ENCODE data around the gene HPN. TPM values are rescaled to one million over a fixed set of nuclear protein-coding genes. Genes with fewer than 3 reads are reported as not detected.

The HPN gene
- total and polyA plus RNA-seq, 10 donors, result 0.86 to 4.3 (median 2.2) TPM

- TF ChIP-seq POLR2A (IDR thresholded peaks at IDR 0.05) (no peak), POLR2AphosphoS5 (IDR thresholded peaks at IDR 0.05) (no peak), CTCF (IDR thresholded peaks at IDR 0.05 in 8 of 11, conservative IDR thresholded peaks at IDR 0.05 in 3 of 11) (no peak)
- no peaks in the 10 kb centered on the region for H3K4me1 ChIP-seq
- WGBS, 5 donors, result 44 to 100% (median 58%) methylated on average over 1 to 2 of the region's 2 CpGs
- H3K9me3 ChIP-seq, result no peaks in the 10 kb centered on the region
- DNase-seq, result no peak
- intact Hi-C loops (cut with DNase I; ENCODE audit: low total_unique reads), result no loop called here
- H3K36me3 ChIP-seq, result no peaks in the 10 kb centered on the region
- H3K27me3 ChIP-seq (replicated peaks in 1 of 7), result peaks cover 0 to 16% (median 0%) of the 10 kb centered on the region in 7 donors
- H3K4me3 ChIP-seq, result no peak overlapping the region
- H3K27ac ChIP-seq, result no peak overlapping the region
These were observed 65.5 kb downstream of the HPN start for GRCh38 chr19:35106898-35107541.

GRCh38 chr19:35107545-35107944 lies 66.0 kb downstream of the HPN start:
- H3K9me3 ChIP-seq, result no peaks in the 10 kb centered on the region
- 17 to 49% (median 34%) methylated on average over 2 to 5 of the region's 5 CpGs for WGBS, 5 donors
- no peak for TF ChIP-seq CTCF (IDR thresholded peaks at IDR 0.05 in 8 of 11, conservative IDR thresholded peaks at IDR 0.05 in 3 of 11)
- no peak for TF ChIP-seq POLR2A (IDR thresholded peaks at IDR 0.05)
- TF ChIP-seq POLR2AphosphoS5 (IDR thresholded peaks at IDR 0.05), result no peak
- no peaks in the 10 kb centered on the region for H3K4me1 ChIP-seq
- peaks cover 0 to 19% (median 0%) of the 10 kb centered on the region in 7 donors for H3K27me3 ChIP-seq (replicated peaks in 1 of 7)
- DNase-seq, result no peak
- no peaks in the 10 kb centered on the region for H3K36me3 ChIP-seq
- intact Hi-C loops (cut with DNase I; ENCODE audit: low total_unique reads), result no loop called here
- H3K27ac ChIP-seq, result no peak overlapping the region
- no peak overlapping the region for H3K4me3 ChIP-seq

GRCh38 chr19:35108730-35109129 lies 67.2 kb downstream of the HPN start:
- intact Hi-C loops (cut with DNase I; ENCODE audit: low total_unique reads), result no loop called here
- peaks cover 0 to 19% (median 0%) of the 10 kb centered on the region in 7 donors for H3K27me3 ChIP-seq (replicated peaks in 1 of 7)
- WGBS, 5 donors, result 81 to 89% (median 83%) methylated on average over 11 of the region's 11 CpGs
- DNase-seq, result no peak
- H3K4me1 ChIP-seq, result no peaks in the 10 kb centered on the region
- TF ChIP-seq POLR2A (IDR thresholded peaks at IDR 0.05) (no peak), CTCF (IDR thresholded peaks at IDR 0.05 in 8 of 11, conservative IDR thresholded peaks at IDR 0.05 in 3 of 11) (no peak), POLR2AphosphoS5 (IDR thresholded peaks at IDR 0.05) (no peak)
- no peaks in the 10 kb centered on the region for H3K9me3 ChIP-seq
- H3K4me3 ChIP-seq, result no peak overlapping the region
- no peak overlapping the region for H3K27ac ChIP-seq
- no peaks in the 10 kb centered on the region for H3K36me3 ChIP-seq

- no peak overlapping the region for H3K27ac ChIP-seq
- H3K27me3 ChIP-seq (replicated peaks in 1 of 7), result peaks cover 0 to 23% (median 0%) of the 10 kb centered on the region in 7 donors
- H3K4me1 ChIP-seq, result peaks cover 3 to 7% (median 4%) of the 10 kb centered on the region in 6 donors
- no peaks in the 10 kb centered on the region for H3K9me3 ChIP-seq
- DNase-seq, result no peak
- no peak overlapping the region for H3K4me3 ChIP-seq
- no peak for TF ChIP-seq CTCF (IDR thresholded peaks at IDR 0.05 in 8 of 11, conservative IDR thresholded peaks at IDR 0.05 in 3 of 11)
- no peak for TF ChIP-seq POLR2AphosphoS5 (IDR thresholded peaks at IDR 0.05)
- TF ChIP-seq POLR2A (IDR thresholded peaks at IDR 0.05), result no peak
- no peaks in the 10 kb centered on the region for H3K36me3 ChIP-seq
- 73 to 83% (median 76%) methylated on average over 22 of the region's 22 CpGs for WGBS, 5 donors
- intact Hi-C loops (cut with DNase I; ENCODE audit: low total_unique reads), result no loop called here
These were observed 68.0 kb downstream of the HPN start for GRCh38 chr19:35109395-35110112.
